GM21723 (cell line): ENCODE results near the gene DRGX.

ENCODE experiments used
- ATAC-seq: cut with Tn5 transposase; IDR thresholded peaks from one replicate; pipeline ENCODE4 v1.9.1; 2021; ENCODE audit warnings: mild to moderate bottlenecking, moderate library complexity; ENCODE audit not compliant: unreplicated experiment

Gene DRGX

DNA sequence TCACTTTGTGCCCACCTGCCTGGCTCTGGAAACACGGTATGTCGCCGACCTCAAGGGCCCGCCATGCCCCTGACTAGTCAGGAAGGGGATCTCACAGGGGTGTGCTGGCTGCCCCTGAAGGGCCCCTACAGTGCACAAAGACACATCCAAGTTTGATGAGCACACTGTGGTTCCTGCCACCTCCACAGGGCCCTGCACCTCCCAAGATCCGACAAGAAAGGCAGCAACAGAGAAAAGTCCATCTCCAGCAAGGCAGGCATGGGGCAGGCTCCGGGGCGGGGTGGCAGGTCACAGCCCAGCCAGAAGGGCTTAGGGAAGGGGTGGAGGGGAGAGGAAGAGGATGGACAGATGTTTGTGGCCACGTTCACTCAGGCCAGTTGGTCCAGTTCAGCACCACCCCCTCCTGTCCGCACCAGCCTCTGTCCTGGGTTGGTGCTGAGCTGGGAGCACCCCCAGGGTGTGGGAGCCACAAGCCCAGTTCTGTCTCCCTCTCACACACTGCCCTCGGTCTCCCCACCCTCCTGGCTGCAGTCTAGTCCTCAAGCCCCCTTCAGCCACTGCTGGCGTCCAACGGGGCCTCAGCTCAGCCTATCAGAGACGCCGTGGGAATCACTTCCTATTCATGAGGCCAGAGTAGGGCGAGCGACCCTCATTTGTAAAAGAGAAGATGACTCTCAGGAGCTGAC, 11.5 kb downstream of the DRGX start:
- ATAC-seq = no peak

DNA sequence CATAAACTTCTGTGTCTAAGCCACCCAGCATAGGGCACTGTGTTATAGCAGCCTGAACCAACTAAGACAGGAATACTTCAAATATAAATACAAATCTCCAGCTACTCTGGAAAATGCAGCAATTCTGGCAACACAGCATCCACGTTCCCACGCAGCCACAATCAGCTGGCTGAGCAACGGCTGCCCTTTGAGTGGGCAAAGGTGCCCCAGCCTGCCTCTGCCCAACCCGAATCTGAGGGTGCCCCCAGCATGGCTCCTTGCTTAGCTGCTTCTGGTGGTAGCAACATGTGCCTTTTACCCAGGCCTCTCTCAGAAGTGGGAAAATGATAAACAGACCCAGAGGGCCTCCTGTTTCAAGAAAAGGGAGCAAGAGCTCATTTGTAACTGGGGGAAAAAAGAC, 12.0 kb downstream of the DRGX start:
- ATAC-seq = no peak

DNA sequence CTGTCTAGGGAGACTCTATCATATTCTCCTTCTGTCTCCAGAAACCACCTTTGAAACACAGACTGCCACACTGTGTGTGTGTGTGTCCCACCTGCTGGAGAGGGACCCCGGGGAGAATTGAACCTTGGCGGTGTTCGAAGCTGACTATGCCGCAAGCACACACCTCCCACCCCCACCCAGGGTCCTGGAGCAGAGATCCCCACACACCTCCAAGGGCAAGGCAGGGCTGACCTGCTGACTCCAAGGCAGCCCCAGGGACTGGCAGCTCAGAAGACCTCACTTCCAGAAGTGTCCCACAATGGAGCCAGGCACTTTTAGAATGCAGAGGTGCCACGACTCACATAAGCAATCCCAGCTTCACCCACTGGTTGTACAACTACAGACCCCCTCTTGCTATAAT, 13.1 kb downstream of the DRGX start:
- ATAC-seq = no peak

DNA sequence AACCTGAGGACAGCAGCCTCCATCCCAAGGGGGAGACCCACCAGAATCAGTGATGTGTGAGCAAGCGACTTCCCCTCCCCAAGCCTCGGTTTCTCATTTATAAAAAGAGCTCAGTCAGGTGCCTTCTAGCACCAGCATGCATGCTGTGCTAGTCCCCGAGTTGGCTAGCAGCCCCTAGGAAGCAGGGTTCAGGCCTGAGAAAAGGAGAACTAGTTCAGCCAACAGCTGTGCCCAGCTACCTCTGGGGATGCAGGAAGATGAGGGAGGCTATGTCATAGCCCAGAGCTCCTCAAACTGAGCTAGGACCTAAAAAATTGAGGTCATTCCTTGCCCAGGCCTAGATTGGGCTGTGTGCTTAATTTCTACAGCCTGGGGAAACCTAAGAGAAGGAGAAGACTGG, 13.7 kb downstream of the DRGX start:
- no peak for ATAC-seq

DNA sequence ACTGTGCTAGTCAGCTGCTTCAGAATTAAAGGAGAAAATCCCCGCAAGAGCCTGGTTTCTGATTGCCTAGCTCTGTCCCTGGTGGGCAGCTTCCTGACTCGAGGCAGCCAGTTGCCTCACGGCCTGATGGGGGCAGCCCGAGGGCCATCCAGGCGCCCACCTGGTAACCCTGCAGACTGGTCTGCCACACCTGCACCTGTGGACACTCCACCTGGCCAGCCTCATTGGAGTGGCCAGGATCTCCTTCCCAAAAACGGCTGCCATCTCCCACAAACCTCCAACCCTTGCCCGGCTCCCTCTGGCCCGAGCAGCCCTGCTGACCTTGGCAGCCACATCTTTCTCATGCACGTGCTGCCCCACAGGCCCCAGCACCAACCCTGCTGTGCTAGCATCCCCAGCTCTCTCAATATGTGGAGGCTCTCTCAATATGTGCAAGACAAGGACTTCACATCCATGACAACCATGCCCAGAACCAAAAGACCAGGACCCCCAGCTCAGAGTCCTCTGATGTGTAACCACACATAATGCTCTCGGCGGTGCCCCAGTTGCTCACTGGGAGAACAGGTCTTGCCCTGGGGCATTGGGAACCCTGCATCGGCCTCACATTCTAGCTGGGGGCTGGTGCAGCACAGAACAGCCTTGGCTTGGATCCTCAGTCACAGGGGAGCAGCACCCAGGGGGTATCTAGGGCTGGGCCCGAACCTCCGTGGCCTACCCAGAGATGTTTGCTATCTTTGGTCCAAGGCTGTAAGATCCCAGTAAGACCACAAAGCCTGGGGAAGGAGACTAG, 14.6 kb downstream of the DRGX start:
- no peak for ATAC-seq

DNA sequence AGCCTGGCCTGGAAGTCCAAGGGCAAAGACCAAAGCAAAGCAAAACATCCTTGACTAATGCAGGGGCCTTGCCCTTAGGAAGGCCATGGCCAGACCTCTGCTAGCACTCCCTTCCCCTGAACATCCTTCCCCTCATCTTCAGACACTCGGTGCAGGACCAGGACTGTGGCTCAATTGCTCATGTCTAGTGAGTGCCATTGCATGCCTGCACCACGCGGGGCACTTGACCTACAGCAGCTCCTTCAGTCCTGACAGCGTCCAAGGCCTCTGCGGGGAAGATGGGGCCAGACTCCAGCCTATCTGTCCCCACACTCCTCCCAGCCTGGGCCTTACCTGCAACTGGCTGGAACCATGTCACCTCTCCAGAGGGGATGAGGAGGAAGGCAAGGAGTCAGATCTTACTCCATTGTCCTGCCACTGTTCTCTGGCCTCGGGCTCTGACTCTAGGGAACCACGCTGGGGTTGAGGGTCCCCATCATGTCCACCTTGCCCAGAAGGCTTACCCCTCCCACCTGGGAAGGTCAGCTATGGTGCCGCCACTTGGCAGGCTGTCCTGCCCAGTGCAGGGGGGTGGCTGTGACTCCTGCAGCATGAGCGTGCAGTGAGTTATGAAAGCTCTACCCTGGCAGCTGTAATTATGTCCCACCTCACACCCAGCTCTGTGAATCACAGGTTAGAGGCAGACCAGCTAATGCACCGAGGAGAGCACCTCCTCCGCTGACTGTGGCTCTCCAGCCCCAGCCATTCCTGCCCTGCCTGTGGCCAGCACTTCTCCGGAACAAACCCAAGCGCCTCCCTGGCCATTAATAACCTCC, 16.1 kb downstream of the DRGX start:
- ATAC-seq = no peak

DNA sequence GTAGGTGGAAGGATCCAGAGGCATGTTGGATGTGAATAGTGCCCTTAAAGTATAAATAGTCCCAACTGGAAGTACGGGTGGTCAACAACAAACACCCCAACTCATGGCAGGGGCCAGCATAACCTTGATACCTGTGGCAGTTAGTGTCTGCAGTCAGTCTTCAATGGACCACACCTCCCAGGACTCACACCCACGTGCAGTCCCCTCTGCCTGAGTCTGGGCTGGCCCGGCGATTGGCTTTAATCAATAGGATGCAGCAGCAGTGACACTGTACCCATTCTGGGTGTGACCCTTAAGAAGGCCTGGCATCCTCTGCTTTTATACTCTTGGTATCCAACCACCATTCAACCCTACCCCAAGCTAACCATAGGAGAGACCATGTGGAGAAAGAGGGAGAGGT, 18.6 kb downstream of the DRGX start:
- no peak for ATAC-seq

DNA sequence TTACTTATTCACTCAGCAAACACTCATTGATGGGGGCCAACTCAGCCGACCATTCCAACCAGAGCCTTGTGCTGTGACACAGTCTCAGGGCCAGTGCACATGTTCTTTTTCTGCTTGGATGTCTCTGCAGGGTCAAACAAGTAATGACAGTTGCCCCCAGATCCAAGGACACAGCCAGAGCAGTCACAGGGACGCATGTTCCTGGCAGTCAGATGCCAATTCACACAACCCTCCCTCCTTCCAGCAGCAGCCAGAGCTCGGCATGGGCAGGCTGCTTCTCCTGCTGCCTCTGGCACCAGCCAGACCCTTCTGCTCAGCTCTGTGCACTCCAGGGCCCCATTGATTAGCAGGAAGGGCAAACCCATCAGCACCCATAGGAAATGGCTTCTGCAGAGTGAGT, 20.3 kb downstream of the DRGX start:
- ATAC-seq = no peak

DNA sequence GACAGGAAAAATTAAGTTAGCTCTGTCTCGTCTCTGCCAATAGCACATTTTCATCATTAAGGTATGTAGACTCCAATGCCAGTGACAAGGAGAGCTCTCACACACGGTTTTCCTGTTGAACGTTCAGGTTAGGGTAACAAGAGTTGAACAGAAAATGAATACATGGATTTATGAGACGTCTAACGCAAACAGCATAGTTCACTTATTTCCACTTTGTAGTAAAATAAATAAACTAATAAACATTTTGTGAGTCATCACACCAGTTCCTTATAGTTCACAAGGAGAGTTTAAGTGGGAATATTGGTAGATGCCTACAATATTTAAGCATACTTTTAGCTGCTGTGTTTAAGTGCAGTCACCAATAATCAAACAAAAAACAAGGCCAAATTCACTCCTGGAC, 21.1 kb downstream of the DRGX start:
- no peak for ATAC-seq

DNA sequence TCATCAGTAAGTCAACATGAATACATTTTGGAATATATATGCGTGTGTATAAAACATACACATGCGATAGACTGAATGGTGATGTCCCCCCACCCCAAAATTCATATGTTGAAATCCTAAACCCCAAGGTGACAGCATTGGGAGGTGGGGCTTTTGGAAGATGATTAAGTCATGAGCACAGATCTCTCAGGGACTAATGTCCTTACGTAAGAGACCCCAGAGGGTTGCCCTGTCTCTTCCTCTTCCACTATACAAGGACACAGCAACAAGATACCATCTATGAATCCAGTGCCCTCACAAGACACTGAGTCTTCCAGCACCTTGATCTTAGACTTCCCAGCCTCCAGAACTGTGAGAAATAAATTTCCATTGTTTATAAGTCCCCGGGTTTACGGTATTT, 22.5 kb downstream of the DRGX start:
- no peak for ATAC-seq

DNA sequence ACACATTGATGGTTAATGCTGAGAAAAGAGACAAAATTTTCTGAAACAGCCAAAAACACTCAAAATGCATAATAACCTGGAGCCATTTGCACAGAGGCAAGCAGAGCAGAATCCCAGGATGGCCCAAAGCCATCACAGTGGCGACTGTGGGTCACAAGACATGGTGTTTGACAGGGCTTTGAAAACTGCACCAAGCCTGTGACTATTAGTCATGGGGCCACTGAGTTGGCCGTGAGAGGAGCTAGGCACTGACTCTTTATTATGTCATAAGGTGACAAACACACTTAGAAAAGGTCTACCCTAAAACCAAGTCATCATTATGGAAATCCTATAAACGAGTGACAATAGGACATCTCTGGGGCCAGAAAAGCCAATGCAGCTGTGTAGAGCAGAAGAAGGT, 23.9 kb downstream of the DRGX start:
- no peak for ATAC-seq

DNA sequence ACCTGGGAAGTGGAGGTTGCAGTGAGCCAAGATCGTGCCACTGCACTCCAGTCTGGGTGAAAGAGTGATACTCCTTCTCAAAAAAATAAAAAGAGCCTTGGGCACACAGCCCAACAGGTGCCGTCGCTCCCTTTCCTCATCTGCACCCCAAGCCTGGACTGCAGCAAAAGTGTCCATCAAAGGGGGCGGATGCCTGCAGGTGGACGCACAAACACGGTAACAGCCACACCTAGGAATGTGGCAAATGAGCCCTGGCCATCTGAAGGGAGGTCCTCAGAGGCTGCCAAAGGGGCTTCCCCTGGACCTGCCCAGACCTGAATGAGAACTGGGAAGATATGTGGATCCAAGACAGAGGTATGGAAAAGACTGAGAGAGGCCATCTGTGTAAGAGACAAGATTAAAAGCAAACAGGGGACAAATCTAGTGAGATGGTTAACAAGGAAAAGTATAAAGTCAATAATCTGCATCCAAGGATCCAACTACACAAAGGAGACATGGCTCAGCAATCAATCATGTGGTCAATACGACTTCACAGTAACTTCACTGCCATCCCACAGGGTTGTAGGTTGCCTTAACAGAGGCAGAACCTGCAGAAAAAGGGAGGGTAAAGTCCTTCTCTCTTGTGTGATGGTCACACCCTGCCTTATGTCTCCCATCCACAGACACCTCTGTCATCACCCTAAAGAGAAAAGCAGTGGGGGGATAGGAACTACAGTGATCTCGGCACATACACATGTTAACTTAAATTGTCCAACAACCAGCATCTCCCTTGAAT, 25.4 kb downstream of the DRGX start:
- no peak for ATAC-seq

DNA sequence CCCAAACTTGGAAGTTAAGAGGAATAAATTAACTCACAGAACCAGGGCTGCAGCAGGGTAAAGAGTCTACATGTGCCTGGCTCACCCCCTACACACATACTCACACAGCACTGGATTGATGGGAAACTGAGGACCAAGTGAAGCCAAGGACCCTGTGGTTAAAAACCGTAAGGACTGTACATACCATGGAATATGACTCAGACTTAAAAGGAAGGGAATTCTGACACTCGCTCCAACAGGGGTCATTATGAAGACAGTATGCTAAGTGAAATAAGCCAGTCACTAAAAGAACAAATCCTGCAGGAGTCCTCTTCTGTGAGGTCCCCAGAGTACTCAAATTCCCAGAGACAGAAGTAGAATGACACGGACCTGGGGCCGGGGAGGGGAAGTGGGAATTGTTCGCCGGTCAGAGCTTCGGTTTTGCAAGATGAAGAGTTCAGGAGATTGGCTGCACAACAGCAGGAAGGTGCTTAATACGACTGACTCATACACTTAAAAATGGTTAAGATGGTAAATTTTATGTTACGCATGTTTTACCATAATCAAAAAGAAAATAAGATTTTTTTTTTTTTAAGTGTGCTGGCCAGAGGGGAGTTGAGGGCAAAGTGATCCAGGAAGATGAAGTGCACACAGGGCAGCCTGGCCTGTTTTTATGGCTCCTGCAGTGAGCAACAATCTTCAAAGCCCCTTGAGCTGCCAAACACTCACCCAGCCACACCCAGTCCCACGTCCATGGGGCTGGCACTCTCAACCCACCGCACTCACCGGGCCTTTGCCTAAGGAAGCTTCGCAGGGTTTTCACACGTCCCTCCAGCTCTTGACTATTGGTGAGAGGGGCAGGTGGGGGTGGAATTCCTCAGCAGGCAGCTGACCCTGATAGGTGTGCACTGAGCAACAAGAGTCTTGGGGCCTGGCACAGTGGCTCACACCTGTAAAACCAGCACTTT, 26.4 kb downstream of the DRGX start:
- ATAC-seq = no peak

DNA sequence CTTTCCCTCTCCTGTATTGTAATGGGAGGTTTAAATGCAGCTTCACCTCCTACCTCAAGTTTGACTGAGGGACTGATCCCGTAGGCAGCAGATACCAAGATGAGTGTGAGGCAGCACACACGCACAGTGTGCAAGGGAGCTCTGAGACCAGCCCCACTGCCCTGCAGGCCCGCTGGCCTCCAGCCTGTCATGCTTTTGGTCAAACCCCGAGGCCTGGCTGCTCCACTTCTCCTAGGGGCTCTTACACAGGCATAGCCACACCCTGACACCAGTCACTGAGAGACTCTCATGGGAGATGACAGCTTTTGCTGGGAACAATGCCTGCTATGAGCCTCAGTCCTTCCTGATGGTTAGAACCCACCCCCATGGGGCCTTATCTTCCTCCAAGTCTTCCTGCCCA, 27.6 kb downstream of the DRGX start:
- ATAC-seq = no peak

DNA sequence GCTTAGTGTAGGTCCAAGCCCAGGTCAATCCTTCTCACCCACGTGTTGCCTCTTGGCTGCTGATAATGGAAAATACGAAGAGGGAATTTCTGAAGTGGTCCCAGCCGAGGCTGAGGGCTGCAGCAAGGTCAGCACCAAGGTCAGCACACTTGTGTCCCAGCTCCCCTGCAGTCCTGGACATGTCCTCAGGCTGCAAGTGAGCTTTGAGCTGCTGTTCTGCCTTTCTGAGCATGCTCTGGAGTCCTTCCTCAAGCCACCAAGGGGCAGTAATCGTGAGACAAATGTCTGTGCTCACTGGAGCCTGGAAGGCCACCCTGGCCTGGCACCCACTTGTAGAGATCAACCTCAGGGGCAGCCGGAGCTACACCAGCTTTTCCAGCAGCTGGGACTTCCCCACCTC, 28.3 kb downstream of the DRGX start:
- no peak for ATAC-seq

DNA sequence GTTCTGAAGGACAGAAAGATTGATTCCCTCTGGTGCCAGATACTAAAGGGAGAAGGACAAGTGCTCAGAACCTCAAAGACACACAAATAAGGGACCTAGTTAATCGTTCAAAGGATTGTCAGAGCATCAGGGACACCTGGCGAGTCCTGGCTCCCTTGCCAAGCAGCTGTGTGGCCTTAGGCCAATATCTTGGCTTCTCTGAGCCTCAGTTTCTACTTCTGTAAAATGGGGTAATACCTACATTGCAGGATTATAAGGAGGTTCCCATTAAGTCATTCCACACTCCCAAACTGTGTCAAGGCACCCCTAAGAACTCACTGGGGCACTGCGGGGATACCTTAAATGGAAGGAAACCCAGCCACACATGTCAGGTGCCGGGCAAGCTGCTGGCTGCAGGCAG, 29.4 kb downstream of the DRGX start:
- no peak for ATAC-seq

DNA sequence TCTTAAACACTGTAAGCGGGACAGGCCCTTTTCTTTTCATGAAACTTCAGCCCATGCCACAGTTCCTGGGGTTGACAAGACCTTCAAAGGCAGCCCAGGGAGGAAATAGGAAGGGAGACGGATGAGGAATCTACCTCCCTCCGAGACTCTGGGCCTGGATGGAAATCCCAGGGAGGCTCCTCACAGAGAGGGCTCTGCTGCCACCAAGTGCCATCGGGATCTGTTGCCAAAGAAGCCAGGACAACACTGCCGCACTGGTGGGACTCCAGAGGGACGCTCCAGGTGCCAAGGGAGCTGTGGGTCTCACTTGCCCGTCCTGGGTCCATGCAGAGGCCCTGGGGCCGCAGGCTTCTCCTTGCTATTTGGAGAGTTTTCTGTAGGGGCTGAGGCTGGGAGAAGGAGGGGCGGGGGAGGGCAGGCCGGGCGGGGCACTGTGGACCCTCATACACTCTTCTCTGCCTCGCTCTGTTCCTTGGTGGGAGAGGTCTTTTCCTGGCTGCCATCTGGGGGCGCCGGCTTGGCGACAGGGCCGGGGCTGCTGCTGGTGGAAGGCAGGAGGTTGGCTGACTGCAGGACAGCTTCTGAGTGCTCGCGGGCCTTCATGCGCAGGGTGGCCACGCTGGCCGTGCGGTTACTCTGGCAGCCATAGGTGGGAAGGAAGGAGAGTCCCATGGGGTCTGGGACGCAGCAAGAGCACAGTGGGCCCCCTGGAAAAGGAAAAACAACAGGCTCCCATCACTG, 30.0 kb downstream of the DRGX start:
- ATAC-seq = no peak

DNA sequence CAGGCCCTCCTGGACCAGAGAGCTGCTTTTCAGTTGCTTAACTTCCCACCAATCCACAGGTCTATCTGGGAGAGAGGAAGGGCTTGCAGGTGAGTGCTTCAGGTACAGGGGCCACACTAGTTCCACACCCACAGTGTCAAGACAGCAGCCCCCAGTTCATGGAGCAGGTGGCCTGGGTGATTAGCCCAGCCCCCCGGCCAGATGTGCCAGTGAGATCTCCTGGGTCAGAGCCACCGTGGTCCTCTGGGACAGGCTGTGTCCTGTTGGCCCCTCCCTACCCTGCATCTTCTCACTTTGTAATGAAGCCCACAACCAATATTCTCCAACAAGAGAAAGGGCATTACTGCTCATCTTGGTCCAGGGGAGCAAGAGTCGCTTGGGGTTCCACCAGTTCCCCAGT, 30.6 kb downstream of the DRGX start:
- ATAC-seq = no peak

DNA sequence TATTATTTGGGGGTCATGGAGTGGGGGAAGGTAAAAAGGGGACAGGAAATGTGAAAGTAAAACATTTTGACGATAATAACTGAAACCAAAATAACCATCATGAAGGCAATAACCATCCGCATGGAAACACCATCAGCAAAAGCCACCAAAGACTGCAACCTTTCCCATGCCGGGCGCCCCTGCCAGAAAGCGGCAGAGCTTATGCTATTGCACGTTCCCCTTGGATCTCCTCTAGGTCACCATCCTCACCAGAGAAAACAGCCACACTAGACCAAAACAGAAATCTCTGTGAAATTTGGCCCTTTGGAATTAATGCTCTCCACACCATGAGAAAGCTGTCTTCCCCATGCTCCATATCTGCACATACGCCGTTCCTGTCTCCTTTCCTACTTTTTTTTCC, 31.1 kb downstream of the DRGX start:
- ATAC-seq = no peak
